Testis (tissue), 2 donors: Measurements from ENCODE around the gene HYAL3.
"Not testable (repeated sequence)": the region's sequence is repeated elsewhere in the genome, so short reads cannot be mapped to it uniquely, and the experiment has no call there.

Experiments
- CTCF ChIP-seq, 3 experiments: fragments of 450-650 bp in 2 of 3; fragments of 200-600 bp in 1 of 3; sonication (generic) in 1 of 3; IDR thresholded peaks; one replicate each; pipeline ENCODE4 v1.5.1; 2016 to 2019; ENCODE audit warnings: antibody characterized with exemption in 3 of 3, mild to moderate bottlenecking in 2 of 3, moderate library complexity in 1 of 3
- POLR2A ChIP-seq: fragments of 450-650 bp; IDR thresholded peaks from one replicate; pipeline ENCODE4 v1.6.1; 2017; ENCODE audit warnings: antibody characterized with exemption, mild to moderate bottlenecking, moderate library complexity

- TF ChIP-seq POLR2A; CTCF (IDR thresholded peaks at IDR 0.05): not testable (repeated sequence)
Observed at GRCh38 chr3:50262200-50262599, 37.0 kb downstream of the HYAL3 start.
